K562 (cell line): ENCODE measurements around the gene RAPGEFL1. TPM values are rescaled to one million over a fixed set of nuclear protein-coding genes. Genes with fewer than 3 reads are reported as not detected.

Source experiments
- ATAC-seq: fragments of 200-7000 bp; cut with Tn5 transposase; 3 replicates; pipeline ENCODE4 v1.9.1; 2020; ENCODE audit warnings: moderate library complexity
- BruUV-seq: library from RNA; stranded (reverse); fragments of 400-500 nt; replicated peaks from 2 replicates; lab custom pipeline; 2021; lab: Mats Ljungman, UMichigan
- CTCF ChIA-PET: fragments of 300-600 bp; formaldehyde crosslinking; extraction: SDS; loops from one replicate; lab custom pipeline; 2021; ENCODE audit warnings: low intra/inter-chr PET ratio; lab: Yijun Ruan, JAX
- POLR2A ChIA-PET: fragments of 300-600, 350-650 bp; sonication (Branson Sonifier 250); formaldehyde crosslinking; extraction: SDS; loops from one replicate; lab custom pipeline; 2021; ENCODE audit warnings: antibody characterized with exemption, inconsistent platforms; lab: Yijun Ruan, JAX
- DNase-seq, 4 experiments: peaks; one replicate each; pipeline versions ENCODE4 v3.0.0 to v3.0.0-alpha.2; 2011 to 2018; ENCODE audit warnings: low spot score in 3 of 4, mixed read lengths in 3 of 4; ENCODE audit errors: extremely low read depth in 1 of 4
- FAIRE-seq: peaks from 2 replicates; lab custom pipeline; 2011; peaks lifted over from hg19 to GRCh38; lab: Jason Lieb, UNC
- H2AFZ ChIP-seq: 2 replicates; pipeline ENCODE4 v1.6.0; 2011; ENCODE audit warnings: low read depth, low read length, control low read depth, inconsistent platforms
- H3K27ac ChIP-seq: fragments of 200-600 bp; 3 replicates; pipeline ENCODE4 v1.8.0; 2011; ENCODE audit warnings: low read depth, mild to moderate bottlenecking, control low read depth, inconsistent platforms, low read length, moderate library complexity, mixed read lengths; ENCODE audit errors: extremely low read depth
- H3K27me3 ChIP-seq, 2 experiments: fragments of 300-600 bp in 1 of 2; 2 replicates in 1 of 2; 3 replicates in 1 of 2; pipeline versions ENCODE4 v1.6.0 to v1.8.0; 2011; ENCODE audit warnings: inconsistent platforms in 2 of 2, low read length in 2 of 2, mild to moderate bottlenecking in 1 of 2, mixed read lengths in 1 of 2, moderate library complexity in 1 of 2; ENCODE audit not compliant: control insufficient read depth in 2 of 2, insufficient read depth in 2 of 2
- H3K36me3 ChIP-seq: fragments of 300-600 bp; 3 replicates; pipeline ENCODE4 v1.8.0; 2011; ENCODE audit warnings: mild to moderate bottlenecking, low read length, inconsistent platforms; ENCODE audit not compliant: control insufficient read depth, insufficient read depth
- H3K4me1 ChIP-seq, 2 experiments: fragments of 200-600 bp in 1 of 2; replicated peaks in 1 of 2; 2 replicates in 1 of 2; 3 replicates in 1 of 2; pipeline versions ENCODE4 v1.5.1 to v1.8.0; 2011; ENCODE audit warnings: inconsistent platforms in 2 of 2, low read length in 2 of 2, mild to moderate bottlenecking in 1 of 2, mixed read lengths in 1 of 2, moderate library complexity in 1 of 2; ENCODE audit not compliant: control insufficient read depth in 2 of 2, insufficient read depth in 2 of 2
- H3K4me2 ChIP-seq: 2 replicates; pipeline ENCODE4 v1.6.1; 2011; ENCODE audit warnings: low read length, control low read depth, inconsistent platforms, mixed read lengths; ENCODE audit not compliant: insufficient read depth
- H3K4me3 ChIP-seq: fragments of 200-600 bp; sonication (generic), shearing (Covaris generic); 2 replicates; pipeline ENCODE4 v1.5.1; 2016; ENCODE audit warnings: control low read depth, inconsistent platforms
- H3K79me2 ChIP-seq: fragments of 200-600 bp; 3 replicates; pipeline ENCODE4 v1.8.0; 2011; ENCODE audit warnings: low read length, inconsistent platforms; ENCODE audit not compliant: control insufficient read depth, insufficient read depth
- H3K9ac ChIP-seq, 2 experiments: 2 replicates each; pipeline versions ENCODE4 v1.6.0 to v1.6.1; 2011; ENCODE audit warnings: low read depth in 2 of 2, low read length in 2 of 2, control low read depth in 1 of 2, inconsistent platforms in 1 of 2, mild to moderate bottlenecking in 1 of 2, mixed read lengths in 1 of 2; ENCODE audit not compliant: insufficient read depth in 1 of 2
- H3K9me1 ChIP-seq: one replicate; pipeline ENCODE4 v1.6.0; 2011; ENCODE audit warnings: inconsistent platforms, mild to moderate bottlenecking, low read length, moderate library complexity; ENCODE audit not compliant: control insufficient read depth, insufficient read depth
- H3K9me3 ChIP-seq: replicated peaks from 2 replicates; pipeline ENCODE4 v1.5.1; 2011; ENCODE audit warnings: low read depth, low read length, inconsistent platforms; ENCODE audit not compliant: control insufficient read depth, insufficient read depth
- H4K20me1 ChIP-seq: replicated peaks from 2 replicates; pipeline ENCODE4 v1.6.1; 2011; ENCODE audit warnings: low read length, inconsistent platforms, mixed read lengths; ENCODE audit not compliant: control insufficient read depth, insufficient read depth
- DIDO1 ChIP-seq: fragments of 450-650 bp; IDR thresholded peaks from 2 replicates; pipeline ENCODE4 v1.6.1; 2016; ENCODE audit warnings: low read depth, missing biosample characterization, missing genetic modification characterization
- SOX6 ChIP-seq: fragments of 450-650 bp; IDR thresholded peaks from 2 replicates; pipeline ENCODE4 v1.6.1; 2014; ENCODE audit warnings: mild to moderate bottlenecking
- STAT6 ChIP-seq: sonication (generic); formaldehyde crosslinking; IDR thresholded peaks from 2 replicates; pipeline ENCODE4 v1.8.1; 2023; ENCODE audit warnings: mild to moderate bottlenecking, missing genetic modification reagents
- ZFP91 ChIP-seq: sonication (generic); formaldehyde crosslinking; IDR thresholded peaks from 2 replicates; pipeline ENCODE4 v1.8.0; 2022; ENCODE audit warnings: mild to moderate bottlenecking, missing genetic modification reagents
- ZFX ChIP-seq: sonication (generic); formaldehyde crosslinking; IDR thresholded peaks from 2 replicates; pipeline ENCODE4 v1.8.0; 2022; ENCODE audit warnings: mild to moderate bottlenecking, missing genetic modification reagents, moderate library complexity
- ZNF512 ChIP-seq: IDR thresholded peaks from 2 replicates; pipeline ENCODE4 v1.6.1; 2016; ENCODE audit warnings: missing genetic modification characterization, missing compliant biosample characterization
- ZNF584 ChIP-seq: fragments of 200-800 bp; sonication (Bioruptor generic); IDR thresholded peaks from 2 replicates; pipeline ENCODE4 v1.6.1; 2016; ENCODE audit warnings: low read depth, mild to moderate bottlenecking, missing genetic modification characterization, missing compliant biosample characterization
- WGBS: fragments of 100-300 bp; shearing (Covaris generic); methylation state at CpG from one replicate; pipeline ENCODE4 v1.1.6; 2016; ENCODE audit warnings: low coverage, mixed read lengths; ENCODE audit not compliant: insufficient coverage; ENCODE audit errors: missing lambda C conversion rate; 5-methylcytosine and 5-hydroxymethylcytosine counted together
- in situ Hi-C: fragments of 300-500 bp; cut with MboI; formaldehyde crosslinking; loops from 4 replicates; pipeline ENCODE4 v1.15.0; 2018; ENCODE audit warnings: inconsistent platforms, mixed read lengths
- intact Hi-C: fragments of 100-400 bp; cut with micrococcal nuclease; formaldehyde crosslinking; loops from 2 replicates; pipeline ENCODE4 v1.14.2; 2022
- polyA plus RNA-seq, 8 experiments: library from polyadenylated mRNA; depleted of rRNA in 4 of 8; stranded (reverse) in 5 of 8; unstranded in 3 of 8; fragments of >200 nt; fragmentation: Nextera tagmentation in 2 of 8; fragmentation: Illumina TruSeq in 1 of 8; extraction: Ambion mirVana in 2 of 8; extraction: Trizol in 1 of 8; gene quantifications; 2 replicates each; pipeline versions ENCODE4 v1.2.1 to v1.2.3, GENCODE V29; 2011 to 2014; ENCODE audit warnings: inconsistent platforms in 1 of 8, missing spikeins in 1 of 8
- total RNA-seq, 7 experiments: library from RNA; depleted of rRNA in 6 of 7; stranded (reverse); fragments of >200 nt in 6 of 7; fragmentation: Illumina TruSeq in 2 of 7; extraction: Trizol in 2 of 7; gene quantifications; 2 replicates each; pipeline versions ENCODE4 v1.2.1 to v1.2.3, GENCODE V29; 2011 to 2021; ENCODE audit warnings: low replicate concordance in 1 of 7
- TF ChIP-seq, protein P1 (sequence below), 2 experiments: IDR thresholded peaks; 2 replicates each; pipeline ENCODE4 v1.6.1; 2011; ENCODE audit warnings: borderline replicate concordance in 1 of 2, control low read depth in 1 of 2, low read depth in 1 of 2, low read length in 1 of 2, mild to moderate bottlenecking in 1 of 2, mixed read lengths in 1 of 2, moderate library complexity in 1 of 2; ENCODE audit not compliant: insufficient read depth in 1 of 2, insufficient read length in 1 of 2, poor library complexity in 1 of 2, severe bottlenecking in 1 of 2; ENCODE audit errors: extremely low read depth in 1 of 2

Gene RAPGEFL1
- total and polyA plus RNA-seq, 9 of the 15 experiments (the other 6 are each of a cell fraction or from before 2014, with no cell fraction given): 0.18 to 4.1 (median 2.1) TPM

DNA sequence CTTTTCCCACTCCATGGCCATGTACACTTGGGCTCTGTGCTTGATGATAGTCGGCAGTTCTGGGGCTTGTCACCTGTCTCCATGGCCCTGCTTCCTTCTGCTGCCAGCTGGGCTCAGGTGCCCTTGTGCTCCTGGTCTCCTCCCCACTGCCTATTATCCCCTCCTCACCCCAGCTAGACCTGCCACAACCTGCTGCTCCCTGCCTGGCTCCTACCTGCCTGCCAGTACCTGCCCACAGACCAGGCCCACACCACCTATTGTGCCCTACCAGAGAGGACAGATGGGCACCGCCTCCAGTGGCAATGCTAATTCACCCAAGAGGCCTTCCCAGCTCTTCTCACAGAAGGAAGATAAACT is 538 bp upstream of the RAPGEFL1 start:
- intact Hi-C loops: no loop called here
- in situ Hi-C loops: no loop called here
- peaks cover 5% of the 10 kb centered on the region for H3K9me1 ChIP-seq
- peak overlapping the region; percentile 42 to 75; a peak in 3 of 4 replicates for H3K9ac ChIP-seq
- 72% methylated on average over 2 of the region's 2 CpGs for WGBS
- ATAC-seq (no peak), DNase-seq (no peak), FAIRE-seq (no peak)
- no peaks in the 10 kb centered on the region for H3K9me3 ChIP-seq
- no TSS peak for BruUV-seq
- no peaks in the 10 kb centered on the region for H4K20me1 ChIP-seq
- H3K4me2 ChIP-seq: peak overlapping the region; percentile 49
- H3K27ac ChIP-seq: peak overlapping the region; percentile 43; the same call in 1 of the 3 replicates
- POLR2A ChIA-PET: interaction anchor here (0.6 to 1.3 kb wide), 2 partner anchors 13 to 17 kb away, joined by 3 to 4 read pairs; no protein-coding TSS in a partner anchor
- peak overlapping the region; percentile 89 for H2AFZ ChIP-seq
- CTCF ChIA-PET: no interaction called here
- no peaks in the 10 kb centered on the region for H3K79me2 ChIP-seq
- 0 out of 2 replicates have a peak, but pooled peaks have one; percentile 1 for TF ChIP-seq ZFX (CRISPR knock-in tag)
- TF ChIP-seq, protein P1, sequence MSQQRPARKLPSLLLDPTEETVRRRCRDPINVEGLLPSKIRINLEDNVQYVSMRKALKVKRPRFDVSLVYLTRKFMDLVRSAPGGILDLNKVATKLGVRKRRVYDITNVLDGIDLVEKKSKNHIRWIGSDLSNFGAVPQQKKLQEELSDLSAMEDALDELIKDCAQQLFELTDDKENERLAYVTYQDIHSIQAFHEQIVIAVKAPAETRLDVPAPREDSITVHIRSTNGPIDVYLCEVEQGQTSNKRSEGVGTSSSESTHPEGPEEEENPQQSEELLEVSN (IDR thresholded peaks at IDR 0.05; ENCODE audit: borderline replicate concordance in 1 of 2, extremely low read depth in 1 of 2, insufficient read depth in 1 of 2, insufficient read length in 1 of 2, low read depth in 1 of 2, low read length in 1 of 2, poor library complexity in 1 of 2, severe bottlenecking in 1 of 2): no peak
- no peak for TF ChIP-seq DIDO1 (tag)
- TF ChIP-seq ZNF584 (CRISPR knock-in tag): no peak
- TF ChIP-seq SOX6: no peak
- TF ChIP-seq ZFP91: no peak
- TF ChIP-seq ZNF512 (tag): no peak
- no peak for TF ChIP-seq STAT6
- H3K4me3 ChIP-seq: no peak overlapping the region
- H3K4me1 ChIP-seq: peaks cover 10 to 28% of the 10 kb centered on the region in 2 experiments; a peak in 4 of 5 replicates
- H3K36me3 ChIP-seq: peaks cover 26% of the 10 kb centered on the region; the same call in 2 of the 3 replicates
- H3K27me3 ChIP-seq: no peaks in the 10 kb centered on the region
